NB4 (cell line): ENCODE results near the gene SLC37A1.

Experiments used
- CTCF ChIP-seq: IDR thresholded peaks from one replicate; pipeline ENCODE4 v1.5.1; 2012; ENCODE audit warnings: low read depth, low read length
- MYC ChIP-seq: IDR thresholded peaks from 2 replicates; pipeline ENCODE4 v1.6.1; 2011; ENCODE audit warnings: low read depth, low read length
- POLR2A ChIP-seq: IDR thresholded peaks from 2 replicates; pipeline ENCODE4 v1.6.1; 2011; ENCODE audit warnings: mild to moderate bottlenecking; ENCODE audit not compliant: insufficient read length; ENCODE audit errors: extremely low read depth

- TF ChIP-seq CTCF (no peak), MYC (no peak), POLR2A (no peak)
Observed at GRCh38 chr21:42583477-42584295, 70.0 kb downstream of the SLC37A1 start.
